HG02852 (cell line): ENCODE measurements around the gene ZNF428.
"Not testable (repeated sequence)": the region's sequence is repeated elsewhere in the genome, so short reads cannot be mapped to it uniquely, and the experiment has no call there.

Experiments used
- ATAC-seq: cut with Tn5 transposase; IDR thresholded peaks from one replicate; pipeline ENCODE4 v1.9.1; 2021; ENCODE audit warnings: mild to moderate bottlenecking, moderate library complexity; ENCODE audit not compliant: unreplicated experiment

ZNF428 gene

DNA sequence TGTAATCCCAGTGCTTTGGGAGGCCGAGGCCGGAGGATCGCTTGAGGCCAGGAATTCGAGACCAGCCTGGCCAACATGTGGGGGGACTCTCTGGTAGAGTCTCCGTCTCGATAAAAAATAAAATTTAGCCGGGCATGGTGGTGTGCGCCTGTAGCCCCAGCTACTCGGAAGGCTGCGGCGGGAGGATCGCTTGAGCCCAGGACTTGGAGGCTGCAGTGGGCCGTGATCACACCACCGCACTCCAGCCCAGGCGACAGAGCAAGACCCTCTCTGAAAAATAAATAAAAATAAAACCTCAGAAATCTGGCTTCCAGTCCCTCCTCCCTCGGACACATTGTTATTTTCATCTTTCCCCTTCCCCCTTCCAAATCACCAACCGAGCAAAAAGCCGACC lies 23.8 kb downstream of the ZNF428 start:
- ATAC-seq: peak; percentile 8

DNA sequence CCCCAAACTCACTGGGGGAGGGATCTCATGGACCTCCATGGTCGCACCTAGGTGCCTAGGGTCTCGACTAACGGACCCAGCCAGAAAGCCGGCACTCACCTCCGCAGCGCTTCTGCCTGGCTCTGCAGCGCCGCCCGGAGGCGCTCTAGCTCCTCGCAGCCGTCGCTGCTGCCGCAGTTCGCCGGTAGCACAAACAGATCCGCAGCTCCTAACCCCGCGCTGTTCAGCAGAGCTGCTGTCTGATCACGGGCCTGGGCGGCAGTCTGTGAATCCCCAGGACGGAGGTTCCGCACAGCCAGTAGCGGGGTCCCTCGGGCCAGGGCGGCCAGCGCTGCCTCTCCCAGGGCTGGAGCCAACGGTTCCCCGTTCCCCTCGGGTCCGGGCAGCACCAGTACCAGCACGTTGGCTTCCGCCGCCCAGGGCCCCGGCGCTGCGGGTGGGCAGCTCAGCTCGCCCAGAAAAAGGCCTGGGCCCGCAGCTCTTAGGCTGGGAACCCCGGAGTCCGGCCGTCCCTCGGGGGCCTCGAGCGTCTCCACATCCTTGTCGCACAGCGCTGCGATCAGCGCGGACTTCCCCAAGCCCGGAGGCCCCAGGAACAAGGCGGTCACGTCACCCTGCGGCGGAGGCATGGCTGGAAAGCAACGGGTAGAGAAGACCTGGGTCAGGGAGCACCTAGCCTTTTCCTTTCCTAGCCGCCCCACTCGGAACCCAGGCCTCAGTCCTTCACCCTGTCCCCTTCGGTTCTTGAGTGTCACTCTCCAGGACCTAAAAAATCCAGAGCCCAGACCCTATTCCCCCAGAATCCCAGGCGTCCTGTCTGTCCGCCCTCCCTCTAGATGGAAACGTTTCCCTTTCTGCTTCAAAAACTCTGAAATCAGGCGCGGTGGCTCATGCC lies 24.5 kb downstream of the ZNF428 start:
- ATAC-seq: no peak

DNA sequence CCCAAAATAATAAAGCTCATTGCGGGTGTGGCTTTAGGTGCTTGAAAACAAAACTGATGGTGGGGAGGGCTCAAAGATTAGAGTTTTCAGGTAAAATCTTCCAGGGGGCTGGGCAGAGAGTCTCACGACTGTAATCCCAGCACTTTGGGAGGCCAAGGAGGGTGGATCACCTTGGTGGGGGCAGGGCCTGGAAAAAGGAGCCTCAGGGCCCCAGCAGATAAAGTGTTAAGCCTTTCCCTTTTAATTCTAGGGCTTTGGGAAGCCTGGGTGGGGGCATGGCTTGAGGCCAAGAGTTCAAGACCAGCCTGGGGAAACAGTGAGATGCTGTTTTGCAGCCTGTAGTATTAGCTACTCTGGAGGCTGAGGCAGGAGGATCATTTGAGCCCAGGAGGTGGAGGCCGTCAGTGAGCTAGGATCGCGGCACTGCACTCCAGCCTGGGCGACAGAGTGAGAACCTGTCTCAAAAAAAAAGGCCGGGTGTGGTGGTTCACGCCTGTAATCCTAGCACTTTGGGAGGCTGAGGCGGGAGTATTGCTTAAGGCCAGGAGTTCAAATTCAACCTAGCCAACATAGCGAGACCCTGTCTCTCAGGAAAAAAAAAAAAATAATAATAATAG lies 25.2 kb downstream of the ZNF428 start:
- ATAC-seq: no peak

DNA sequence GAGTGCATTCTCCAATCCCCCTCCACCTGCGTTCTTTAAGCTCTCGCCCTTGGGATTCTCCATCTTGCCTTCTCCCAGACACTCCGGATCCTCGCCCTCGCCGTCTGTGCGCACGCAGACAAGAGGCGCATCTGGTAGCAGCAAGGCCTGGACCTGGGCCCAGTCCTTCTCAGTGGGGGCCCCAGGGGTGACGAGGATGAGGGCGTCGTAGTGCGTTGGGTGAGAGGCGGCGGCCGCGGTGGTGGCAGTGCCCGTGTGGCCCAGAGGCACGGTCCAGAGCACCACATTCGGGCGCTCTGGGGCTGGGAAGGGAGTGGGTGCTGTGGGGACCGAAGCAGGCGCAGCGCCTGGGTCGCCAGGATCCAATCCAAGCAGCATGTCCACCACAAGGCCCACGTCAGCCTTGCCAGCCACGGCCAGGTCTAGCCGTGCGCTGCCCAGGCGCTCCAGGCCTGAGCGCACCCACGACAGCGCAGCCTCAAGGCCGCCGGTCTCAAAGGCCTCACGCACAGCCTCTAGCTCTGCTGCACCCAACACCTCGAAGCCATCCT lies 26.6 kb downstream of the ZNF428 start:
- no peak for ATAC-seq

DNA sequence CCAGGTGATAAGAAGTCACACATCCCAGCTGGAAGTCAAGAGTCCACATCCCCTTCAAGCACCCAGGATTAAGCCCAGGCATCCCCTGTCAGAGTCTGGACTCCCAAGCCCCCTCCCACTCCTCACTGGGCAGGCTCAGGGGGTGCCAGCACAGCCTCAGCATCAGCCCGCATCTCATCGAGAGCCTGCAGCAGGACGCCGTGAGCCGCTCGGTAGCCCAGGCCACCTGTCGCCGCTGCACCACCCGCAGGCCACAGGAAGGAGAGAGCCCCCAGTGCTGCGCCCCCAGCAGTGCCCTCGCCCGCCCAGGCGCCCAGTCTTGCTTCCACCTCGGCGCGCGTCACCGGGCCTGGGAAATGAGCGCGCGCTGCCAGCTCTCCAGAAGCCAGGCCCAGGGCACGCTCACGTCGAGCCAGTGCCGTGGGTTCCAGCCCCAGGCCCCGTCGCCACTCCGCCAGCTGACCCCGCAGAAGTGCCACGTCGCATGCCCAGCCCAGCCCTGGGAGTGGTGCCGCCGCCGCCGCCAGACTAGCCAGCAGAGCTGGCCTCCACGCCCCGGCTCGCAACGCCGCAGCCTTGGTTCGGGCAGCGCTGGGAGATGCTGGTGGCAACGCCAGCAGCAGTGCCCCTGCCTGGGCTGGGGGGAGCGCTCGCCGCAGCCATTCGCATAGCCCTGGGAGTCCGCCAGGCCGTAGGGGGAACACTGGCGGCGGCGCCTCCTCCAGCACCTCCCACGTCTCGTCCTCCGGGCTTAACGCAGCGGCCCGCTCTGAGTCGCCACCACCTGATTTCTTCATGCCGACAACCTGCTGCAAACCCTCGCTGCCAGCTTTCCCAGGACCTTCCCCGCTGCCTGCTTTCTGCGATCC lies 27.3 kb downstream of the ZNF428 start:
- ATAC-seq: no peak

DNA sequence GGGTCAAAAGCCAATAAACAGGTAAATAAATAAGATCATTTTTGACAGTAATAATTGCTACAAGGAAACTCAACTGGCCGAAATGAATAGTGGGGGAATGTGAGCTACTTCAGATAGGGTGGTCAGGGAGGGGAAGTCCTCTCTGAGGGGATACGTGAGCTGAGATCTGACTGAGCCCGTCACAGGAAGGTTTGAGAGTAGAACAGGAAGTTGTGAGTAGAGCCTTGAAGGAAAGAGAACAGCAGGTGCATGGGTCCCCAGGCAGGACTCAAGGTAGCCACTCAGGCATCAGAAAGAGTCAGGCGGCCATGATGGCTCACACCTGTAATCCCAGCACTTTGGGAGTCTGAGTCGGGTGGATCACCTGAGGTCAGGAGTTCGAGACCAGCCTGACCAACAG lies 29.8 kb downstream of the ZNF428 start:
- no peak for ATAC-seq

DNA sequence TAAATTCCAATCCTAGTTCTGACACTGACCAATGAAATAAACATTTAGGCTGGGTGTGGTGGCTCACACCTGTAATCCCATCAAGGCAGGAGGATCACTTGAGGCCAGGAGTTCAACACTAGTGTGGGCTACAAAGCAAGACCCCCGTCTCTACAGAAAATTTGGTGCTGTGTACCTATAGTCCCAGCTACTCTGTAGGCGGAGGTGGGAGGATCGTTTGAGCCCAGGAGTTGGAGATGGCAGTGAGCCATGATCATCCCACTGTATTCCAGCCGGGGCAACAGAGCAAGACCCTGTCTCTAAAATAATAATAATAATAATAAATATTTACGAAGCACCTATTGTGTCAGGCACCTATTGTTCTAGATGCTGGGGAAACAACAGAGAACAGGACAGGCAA lies 30.2 kb downstream of the ZNF428 start:
- no peak for ATAC-seq

DNA sequence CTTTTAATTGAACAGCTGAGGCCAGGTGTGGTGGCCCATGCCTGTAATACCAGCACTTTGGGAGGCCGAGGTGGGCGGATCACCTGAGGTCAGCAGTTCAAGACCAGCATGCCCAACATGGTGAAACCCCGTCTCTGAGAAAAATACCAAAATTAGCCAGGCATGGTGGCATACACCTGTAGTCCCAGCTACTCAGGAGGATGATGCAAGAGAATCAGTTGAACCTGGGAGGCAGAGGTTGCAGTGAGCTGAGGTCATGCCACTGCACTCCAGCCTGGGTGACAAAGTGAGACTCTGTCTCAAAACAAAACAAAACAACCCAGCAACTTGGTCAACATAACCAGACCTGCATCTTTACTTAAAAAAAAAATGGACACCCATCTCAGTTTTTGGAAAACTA lies 32.4 kb downstream of the ZNF428 start:
- not testable (repeated sequence) for ATAC-seq

DNA sequence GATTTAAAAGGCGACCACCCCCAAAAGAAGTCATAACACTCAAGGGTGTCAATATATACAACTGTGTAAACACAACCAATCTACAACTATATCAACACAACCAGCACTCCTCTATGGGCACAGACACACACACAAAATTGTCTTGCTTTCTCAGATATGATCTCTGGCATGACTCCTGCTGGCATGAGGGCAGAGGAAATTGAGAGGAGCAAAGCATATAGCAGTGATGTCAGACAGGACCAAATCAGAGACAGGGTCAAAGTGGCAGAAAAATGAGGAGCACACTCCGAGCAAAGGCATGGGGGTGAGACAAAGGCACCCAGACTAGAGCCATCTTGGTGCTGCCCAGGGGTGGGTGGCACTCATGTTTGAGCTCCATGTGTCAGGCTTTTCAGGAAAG lies 33.1 kb downstream of the ZNF428 start:
- ATAC-seq: no peak

DNA sequence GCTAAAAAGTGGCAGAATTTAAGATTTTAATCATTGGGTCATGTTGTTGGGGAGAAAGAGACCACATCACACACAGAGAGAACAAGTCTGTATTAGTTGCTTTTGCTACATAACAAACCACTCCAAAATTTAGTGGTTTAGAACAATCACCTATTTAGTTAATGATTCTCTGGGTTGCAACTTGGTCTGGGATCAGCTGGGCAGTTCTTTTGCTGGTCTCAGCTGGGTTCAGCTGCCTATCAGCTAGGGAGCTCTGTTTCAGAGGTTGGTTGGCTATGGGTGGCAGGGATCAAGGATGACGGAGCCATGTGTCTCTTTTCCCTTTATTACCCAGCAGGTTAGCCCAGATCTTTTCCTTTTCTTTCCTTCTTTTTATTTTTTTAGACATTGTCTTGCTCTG lies 34.9 kb downstream of the ZNF428 start:
- ATAC-seq: no peak

DNA sequence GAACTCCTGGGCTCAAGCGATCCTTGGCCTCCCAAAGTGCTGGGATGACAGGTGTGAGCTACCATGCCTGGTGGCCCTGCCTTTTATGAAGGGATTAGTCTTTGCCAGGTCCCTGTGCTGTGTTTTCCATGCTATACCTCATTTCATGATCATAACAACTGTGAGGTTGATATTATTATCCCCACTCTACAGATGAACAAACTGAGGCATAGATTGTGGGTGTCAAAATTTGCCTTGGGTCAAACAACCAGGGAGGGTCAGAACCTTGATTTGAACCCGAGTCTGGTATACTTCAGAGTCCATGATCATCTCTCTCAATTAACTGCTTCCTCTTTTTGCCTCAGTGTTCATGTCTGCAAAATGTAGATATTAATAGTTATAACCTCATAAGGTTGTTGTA lies 36.9 kb downstream of the ZNF428 start:
- ATAC-seq: no peak

DNA sequence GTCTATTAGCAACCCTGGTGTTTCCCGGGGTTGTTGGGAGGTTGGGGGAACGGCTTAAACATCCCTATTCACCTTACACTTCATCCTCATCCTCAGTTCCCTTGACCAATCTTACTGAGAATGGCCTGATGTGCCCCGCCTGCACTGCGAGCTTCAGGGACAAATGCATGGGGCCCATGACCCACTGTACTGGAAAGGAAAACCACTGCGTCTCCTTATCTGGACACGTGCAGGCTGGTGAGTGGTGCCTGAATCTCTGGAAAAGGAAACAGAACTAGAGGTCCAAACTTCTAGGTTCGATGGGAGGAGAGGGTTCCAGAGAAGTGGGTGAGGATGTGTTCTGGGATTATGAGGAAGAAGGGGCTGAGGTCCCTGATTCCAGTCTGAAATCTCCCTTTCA lies 38.0 kb downstream of the ZNF428 start:
- no peak for ATAC-seq

DNA sequence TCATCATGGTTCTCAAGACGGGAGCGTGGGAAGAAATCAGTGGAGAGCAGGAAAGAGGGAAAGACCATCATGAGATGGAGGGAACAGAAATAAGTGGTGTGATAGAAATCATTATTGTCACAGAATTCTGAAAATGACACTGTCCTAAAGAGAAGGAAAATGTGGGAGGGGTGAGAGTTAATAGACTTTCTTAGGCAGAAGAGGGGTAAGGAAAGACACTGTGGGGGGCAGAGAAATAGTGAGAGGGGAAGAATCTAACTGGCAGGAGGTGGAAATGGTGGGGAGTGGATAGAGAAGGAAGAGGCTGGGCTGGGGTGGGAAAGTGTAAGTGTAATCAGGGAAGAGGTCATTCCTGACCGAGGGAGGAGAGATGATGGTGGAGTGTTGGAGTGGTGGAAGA lies 40.6 kb downstream of the ZNF428 start:
- no peak for ATAC-seq

DNA sequence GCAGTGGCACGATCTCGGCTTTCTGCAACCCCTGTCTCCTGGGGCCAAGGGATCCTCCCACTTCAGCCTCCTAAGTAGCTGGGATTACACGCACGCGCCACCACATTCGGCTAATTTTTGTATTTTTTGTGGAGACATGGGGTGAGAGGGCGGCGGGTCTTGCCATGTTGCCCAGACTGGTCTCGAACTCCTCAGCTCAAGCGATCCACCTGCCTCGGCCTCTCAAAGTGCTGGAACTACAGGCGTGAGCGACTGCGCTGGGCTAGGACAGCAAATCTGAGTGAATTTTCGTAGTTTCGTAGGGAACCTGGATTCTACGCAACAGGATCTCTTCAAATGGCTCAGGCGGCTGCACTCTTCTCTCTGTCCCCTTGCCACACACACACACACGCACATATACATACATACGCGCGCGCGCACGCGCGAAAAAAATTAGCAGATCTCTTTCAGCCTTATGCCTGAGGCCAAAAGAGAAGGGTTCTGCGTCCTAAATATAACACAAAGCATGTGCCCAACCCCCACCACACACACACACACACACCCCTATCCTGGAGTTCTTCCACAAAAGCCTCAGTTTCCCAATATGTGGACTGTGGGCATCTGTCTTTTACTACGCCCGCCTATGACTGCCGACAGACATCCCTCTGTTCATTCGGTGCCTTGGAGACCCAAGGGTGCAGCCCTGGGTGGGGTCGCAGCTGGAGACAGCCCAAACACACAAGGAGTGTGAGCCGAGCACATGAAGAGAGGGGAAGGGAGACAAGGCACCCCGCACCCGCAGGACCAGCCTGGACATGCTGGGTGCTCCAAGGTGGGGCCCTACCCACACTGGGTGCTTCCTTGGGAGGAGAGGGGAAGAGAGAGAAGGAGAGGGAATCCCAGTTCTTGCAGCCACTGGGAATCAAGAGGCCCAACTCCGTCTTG lies 43.2 kb downstream of the ZNF428 start:
- peak; percentile 7 for ATAC-seq

DNA sequence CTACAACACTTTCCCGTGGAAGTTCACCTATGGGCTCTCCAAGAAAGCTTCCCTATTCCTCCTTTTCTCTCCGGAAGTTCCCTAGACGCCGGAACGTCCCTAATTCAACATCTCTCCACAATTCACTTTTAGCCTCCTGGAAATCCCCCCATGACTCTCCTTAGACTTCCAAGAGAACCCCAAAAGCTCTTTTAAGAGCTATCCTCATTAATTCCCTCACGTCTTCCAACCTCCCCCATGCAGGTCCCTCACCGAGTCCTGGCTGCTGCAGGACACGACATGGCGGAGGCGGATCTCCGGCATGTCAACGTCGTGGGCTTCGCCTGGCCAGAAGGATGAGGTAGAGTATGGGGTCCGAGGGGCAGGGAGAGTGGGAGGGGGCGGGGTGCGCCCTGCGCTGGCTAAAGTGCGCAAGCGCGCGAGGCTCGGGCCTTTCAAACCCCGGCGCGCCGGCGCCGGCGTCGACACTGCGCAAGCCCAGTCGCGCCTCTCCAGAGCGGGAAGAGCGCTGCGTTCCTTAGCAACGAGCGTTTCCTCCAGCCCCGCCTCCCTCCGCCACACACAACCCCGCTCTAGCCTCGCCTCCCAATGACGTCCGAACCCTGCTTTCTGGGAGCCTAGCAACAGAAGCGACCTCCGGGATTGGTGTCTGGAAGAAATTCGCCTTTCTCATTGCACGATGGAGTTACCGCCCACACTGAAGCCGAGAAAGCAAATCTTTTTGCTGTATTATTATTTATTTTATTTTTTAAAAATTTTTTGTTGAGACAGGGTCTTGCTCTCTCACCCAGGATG lies 44.1 kb downstream of the ZNF428 start, which contains the start of the genes PINLYP and XRCC1:
Gene PINLYP (plus strand): TSS at position 646 of the 795 bp plus-strand sequence. CDS start 1,391 bp downstream, outside the sequence.
Gene XRCC1 (minus strand): TSS at position 372 of the 795 bp plus-strand sequence. CDS start 69 bp downstream, at position 303.
- ATAC-seq: peak; percentile 97

DNA sequence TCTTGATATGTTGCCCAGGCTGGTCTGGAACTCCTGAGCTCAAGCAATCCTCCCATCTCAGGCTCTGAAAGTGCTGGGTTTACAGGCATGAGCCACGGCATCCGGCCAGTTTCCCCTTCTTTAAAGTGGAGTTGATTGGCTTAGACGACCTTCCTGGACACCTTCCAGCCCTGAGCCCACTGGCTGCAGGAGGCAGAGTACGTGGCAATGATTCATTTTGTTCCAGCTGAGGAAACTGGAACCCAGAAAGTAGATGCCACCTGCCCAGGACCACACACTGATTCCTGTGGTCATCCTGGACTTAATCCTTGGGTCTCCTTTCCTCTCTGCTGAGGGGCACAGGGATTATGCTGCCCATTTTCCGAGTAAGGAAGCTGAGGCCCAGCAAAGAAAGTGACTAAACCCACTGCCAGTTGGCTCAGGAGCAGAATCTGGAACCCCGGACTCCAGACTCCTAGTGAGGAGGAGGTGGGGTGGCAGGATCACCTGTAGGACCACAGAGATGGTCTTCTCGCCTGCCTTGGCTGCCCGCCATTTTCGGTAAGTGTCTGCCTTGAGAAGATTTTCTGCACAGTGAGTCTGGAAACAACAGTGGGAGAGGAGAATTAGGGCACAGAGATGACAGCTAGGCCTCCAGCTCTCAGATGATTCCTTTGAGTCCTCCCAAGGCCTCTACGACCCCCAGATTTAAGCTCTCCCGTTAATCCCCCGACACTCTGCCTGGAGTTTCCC lies 44.8 kb downstream of the ZNF428 start:
- no peak for ATAC-seq

DNA sequence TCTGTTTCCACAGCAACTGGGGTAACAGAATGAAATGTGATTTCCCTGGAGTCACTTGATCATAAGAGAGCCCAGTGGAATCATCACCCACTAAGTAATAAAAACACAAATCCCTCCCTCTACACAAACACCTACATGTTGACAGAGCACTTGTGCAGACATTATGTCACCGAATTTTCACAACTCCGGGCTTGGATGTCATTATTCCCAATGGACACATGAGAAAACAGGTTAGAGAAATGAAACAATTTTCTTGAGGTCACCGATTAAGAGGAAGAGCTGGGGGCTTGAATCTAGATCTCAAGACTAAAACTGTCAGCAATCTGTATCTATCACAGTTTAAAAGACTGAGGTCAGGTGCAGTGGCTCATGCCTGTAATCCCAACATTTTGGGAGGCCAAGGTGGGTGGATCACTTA lies 47.2 kb downstream of the ZNF428 start:
- ATAC-seq: no peak

DNA sequence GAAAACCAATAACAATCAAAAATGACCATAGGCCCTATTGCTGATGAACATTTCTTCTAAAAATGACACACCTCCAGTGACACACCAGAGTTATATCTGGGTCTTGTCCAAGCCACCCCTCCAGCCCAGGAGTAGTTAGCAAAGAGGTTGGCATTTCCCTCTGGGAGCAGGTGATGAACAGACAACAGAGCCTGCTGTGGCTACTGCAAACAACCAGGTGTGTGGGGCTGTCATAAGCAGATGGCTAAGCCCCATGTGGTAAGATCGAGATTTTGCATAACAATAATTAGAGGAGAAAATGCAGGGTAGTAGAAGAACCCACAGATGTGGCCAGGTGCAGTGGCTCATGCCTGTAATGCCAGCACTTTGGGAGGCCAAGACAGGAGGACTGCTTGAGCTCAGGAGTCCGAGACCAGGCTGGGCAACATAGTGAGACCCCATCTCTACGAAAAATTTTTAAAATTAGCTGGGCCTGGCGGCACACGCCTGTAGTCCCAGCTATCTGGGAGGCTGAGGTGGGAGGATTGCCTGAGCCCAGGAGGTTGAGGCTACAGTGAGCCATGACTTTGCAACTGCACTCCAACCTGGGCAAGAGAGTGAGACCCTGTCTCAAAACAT lies 49.1 kb downstream of the ZNF428 start:
- ATAC-seq: no peak
